Hematopoietic multipotent progenitor cell treated with erythropoietin and hydrocortisone succinate and interleukin-3 and kit ligand, for 8 days (in vitro differentiated cells): ENCODE results near the gene ACADS.

Source experiments
- DNase-seq: peaks from one replicate; pipeline ENCODE4 v3.0.0-alpha.2; 2015

ACADS gene

GRCh38 chr12:120725659-120726509 is at the start of gene ACADS:
ACADS (plus strand) TSS chr12:120725826; CDS start chr12:120725886, 60 bp downstream.
- DNase-seq = peak; percentile 84

GRCh38 chr12:120677765-120678473 is 47.7 kb upstream of the ACADS start:
- no peak for DNase-seq

- no peak for DNase-seq
Measured at GRCh38 chr12:120678572-120678971, 47.1 kb upstream of the ACADS start.

- DNase-seq = no peak
Measured at GRCh38 chr12:120680165-120680738, 45.4 kb upstream of the ACADS start.

GRCh38 chr12:120684523-120684932 is 41.1 kb upstream of the ACADS start:
- DNase-seq = no peak

GRCh38 chr12:120685522-120685921 is 40.1 kb upstream of the ACADS start:
- no peak for DNase-seq

- DNase-seq = peak; percentile 99
Measured at GRCh38 chr12:120686151-120686689, 39.4 kb upstream of the ACADS start.

GRCh38 chr12:120686690-120687577 is 38.7 kb upstream of the ACADS start, which contains the start of gene MLEC:
MLEC (plus strand) TSS chr12:120687149; CDS start chr12:120687297, 148 bp downstream.
- DNase-seq = peak; percentile 97

- peak; percentile 64 for DNase-seq
Measured at GRCh38 chr12:120687578-120688289, 37.9 kb upstream of the ACADS start.

- peak; percentile 61 for DNase-seq
Measured at GRCh38 chr12:120688527-120689071, 37.0 kb upstream of the ACADS start.

GRCh38 chr12:120689397-120690082 is 36.1 kb upstream of the ACADS start:
- no peak for DNase-seq

GRCh38 chr12:120690083-120690450 is 35.6 kb upstream of the ACADS start:
- DNase-seq = no peak

- DNase-seq = no peak
Measured at GRCh38 chr12:120690978-120691377, 34.6 kb upstream of the ACADS start.

GRCh38 chr12:120692524-120693033 is 33.0 kb upstream of the ACADS start:
- DNase-seq = no peak

- DNase-seq = no peak
Measured at GRCh38 chr12:120693848-120694247, 31.8 kb upstream of the ACADS start.

- no peak for DNase-seq
Measured at GRCh38 chr12:120696626-120697025, 29.0 kb upstream of the ACADS start.

- no peak for DNase-seq
Measured at GRCh38 chr12:120697344-120697743, 28.3 kb upstream of the ACADS start.

- DNase-seq = no peak
Measured at GRCh38 chr12:120698665-120699064, 27.0 kb upstream of the ACADS start.

- DNase-seq = no peak
Measured at GRCh38 chr12:120699553-120699952, 26.1 kb upstream of the ACADS start.

GRCh38 chr12:120700886-120701285 is 24.7 kb upstream of the ACADS start:
- no peak for DNase-seq
